ENCODE results near the gene MFAP2. TPM values are rescaled to one million over a fixed set of nuclear protein-coding genes. Genes with fewer than 3 reads are reported as not detected.
A peak's percentile ranks its signal among the peaks of the same experiment; 100 is the strongest.

Gene MFAP2
- total RNA-seq, 6 donors from 2014 or later, result 2.1 to 21.7 (median 7.2) TPM

- Histone ChIP-seq H3K4me3 (no peak overlapping the region), H3K9me3 (no peaks in the 10 kb centered on the region), H3K4me1 (peaks cover 0 to 8% (median 4%) of the 10 kb centered on the region in 4 donors), H3K27me3 (peaks cover 0 to under 1% (median 0%) of the 10 kb centered on the region in 4 donors), H3K36me3 (peaks cover 0 to 56% (median 43%) of the 10 kb centered on the region in 4 donors), H3K27ac (no peak overlapping the region)
- no peak for TF ChIP-seq POLR2AphosphoS5 (IDR thresholded peaks at IDR 0.05)
- DNase-seq, result no peak
- ATAC-seq (ENCODE audit: low FRiP score in 2 of 2), result no peak
- 83 to 97% methylated on average over 6 of the region's 19 CpGs for WGBS, 2 donors
These were observed 5.7 kb upstream of the MFAP2 start for GRCh38 chr1:16986113-16986512.

- 7 to 48% methylated on average over 3 to 7 of the region's 7 CpGs for WGBS, 2 donors
- DNase-seq, result peak in 1 of 2 donors; percentile 31
- Histone ChIP-seq H3K36me3 (peaks cover 0 to 43% (median 36%) of the 10 kb centered on the region in 4 donors), H3K9me3 (no peaks in the 10 kb centered on the region), H3K4me1 (peaks cover 8 to 21% (median 11%) of the 10 kb centered on the region in 4 donors), H3K27ac (peak overlapping the region in 3 of 4 donors; percentile 40 to 59 (median 48)), H3K27me3 (peaks cover 0 to 14% (median 4%) of the 10 kb centered on the region in 4 donors), H3K4me3 (no peak overlapping the region)
- peak in 1 of 2 donors; percentile 84 for ATAC-seq (ENCODE audit: low FRiP score in 2 of 2)
- TF ChIP-seq EP300 (IDR thresholded peaks at IDR 0.05) (no peak), POLR2AphosphoS5 (IDR thresholded peaks at IDR 0.05) (peak in 1 of 2 donors; percentile 70)
These were observed 4.3 kb upstream of the MFAP2 start for GRCh38 chr1:16984717-16985116.

GRCh38 chr1:16983649-16984048 lies 3.2 kb upstream of the MFAP2 start:
- DNase-seq (no peak), ATAC-seq (ENCODE audit: low FRiP score in 2 of 2) (no peak)
- Histone ChIP-seq H3K4me3 (no peak overlapping the region), H3K4me1 (peaks cover 14 to 24% (median 15%) of the 10 kb centered on the region in 4 donors), H3K36me3 (peaks cover 0 to 32% (median 28%) of the 10 kb centered on the region in 4 donors), H3K27me3 (peaks cover 0 to 14% (median 5%) of the 10 kb centered on the region in 4 donors), H3K9me3 (no peaks in the 10 kb centered on the region), H3K27ac (no peak overlapping the region)
- 93 to 95% methylated on average over 3 to 4 of the region's 4 CpGs for WGBS, 2 donors
- TF ChIP-seq EP300 (IDR thresholded peaks at IDR 0.05) (no peak), POLR2AphosphoS5 (IDR thresholded peaks at IDR 0.05) (no peak), POLR2A (IDR thresholded peaks at IDR 0.05) (no peak)

GRCh38 chr1:16982902-16983301 lies 2.5 kb upstream of the MFAP2 start:
- Histone ChIP-seq H3K36me3 (peaks cover 0 to 24% (median 21%) of the 10 kb centered on the region in 4 donors), H3K4me3 (no peak overlapping the region), H3K9me3 (no peaks in the 10 kb centered on the region), H3K4me1 (peaks cover 14 to 24% (median 15%) of the 10 kb centered on the region in 4 donors), H3K27ac (no peak overlapping the region), H3K27me3 (peaks cover 0 to 14% (median 5%) of the 10 kb centered on the region in 4 donors)
- WGBS, 2 donors, result 66 to 86% methylated on average over 11 of the region's 11 CpGs
- TF ChIP-seq POLR2A (IDR thresholded peaks at IDR 0.05) (no peak), CTCF (IDR thresholded peaks at IDR 0.05) (no peak), EP300 (IDR thresholded peaks at IDR 0.05) (no peak), POLR2AphosphoS5 (IDR thresholded peaks at IDR 0.05) (no peak)
- ATAC-seq (ENCODE audit: low FRiP score in 2 of 2) (no peak), DNase-seq (no peak)

GRCh38 chr1:16981269-16981849 lies 939 bp upstream of the MFAP2 start:
- 82 to 90% methylated on average over 10 of the region's 10 CpGs for WGBS, 2 donors
- H3K27ac ChIP-seq, result no peak overlapping the region
- DNase-seq (no peak), ATAC-seq (ENCODE audit: low FRiP score in 2 of 2) (no peak)
- peaks cover 14 to 24% (median 15%) of the 10 kb centered on the region in 4 donors for H3K4me1 ChIP-seq
- no peaks in the 10 kb centered on the region for H3K9me3 ChIP-seq
- peaks cover 0 to 9% (median 7%) of the 10 kb centered on the region in 4 donors for H3K36me3 ChIP-seq
- no peak overlapping the region for H3K4me3 ChIP-seq
- peaks cover 0 to 14% (median 5%) of the 10 kb centered on the region in 4 donors for H3K27me3 ChIP-seq
- TF ChIP-seq CTCF (IDR thresholded peaks at IDR 0.05) (no peak), POLR2A (IDR thresholded peaks at IDR 0.05) (no peak)

- H3K27ac ChIP-seq, result peak overlapping the region; percentile 54 to 79 (median 64)
- H3K9me3 ChIP-seq, result no peaks in the 10 kb centered on the region
- H3K4me1 ChIP-seq, result peaks cover 13 to 21% (median 15%) of the 10 kb centered on the region in 4 donors
- peak in 1 of 2 donors; percentile 43 for ATAC-seq (ENCODE audit: low FRiP score in 2 of 2)
- peak overlapping the region; percentile 2 to 56 (median 42) for H3K4me3 ChIP-seq
- H3K27me3 ChIP-seq, result peaks cover 0 to 14% (median 5%) of the 10 kb centered on the region in 4 donors
- no peaks in the 10 kb centered on the region for H3K36me3 ChIP-seq
- TF ChIP-seq CTCF (IDR thresholded peaks at IDR 0.05), result no peak
- peak in 1 of 2 donors; percentile 86 for DNase-seq
- WGBS, 2 donors, result 15 to 31% methylated on average over 9 to 34 of the region's 44 CpGs
These were observed 719 bp downstream of the MFAP2 start for GRCh38 chr1:16979475-16980327.
